AG09319 (cell line): Measurements from ENCODE around the gene PRDM13.

ENCODE experiments used
- DNase-seq: peaks from one replicate; pipeline ENCODE4 v3.0.0-alpha.2; 2010; ENCODE audit warnings: low read depth; ENCODE audit errors: extremely low read depth
- CTCF ChIP-seq: IDR thresholded peaks from 2 replicates; pipeline ENCODE4 v1.5.1; 2011; ENCODE audit warnings: low read depth, mild to moderate bottlenecking, inconsistent platforms, low read length, moderate library complexity

Gene PRDM13

GRCh38 chr6:99575544-99576227, 30.9 kb upstream of the PRDM13 start:
- TF ChIP-seq CTCF: no peak
- DNase-seq: no peak

- no peak for TF ChIP-seq CTCF
- DNase-seq: no peak
These were observed 26.9 kb upstream of the PRDM13 start for GRCh38 chr6:99579781-99580180.

GRCh38 chr6:99587792-99588191, 18.8 kb upstream of the PRDM13 start:
- no peak for TF ChIP-seq CTCF
- no peak for DNase-seq

- TF ChIP-seq CTCF: peak; percentile 53
- peak; percentile 24 for DNase-seq
These were observed 17.9 kb upstream of the PRDM13 start for GRCh38 chr6:99588618-99589289.

- TF ChIP-seq CTCF: no peak
- no peak for DNase-seq
These were observed 17.4 kb upstream of the PRDM13 start for GRCh38 chr6:99589290-99589672.

- no peak for TF ChIP-seq CTCF
- DNase-seq: no peak
These were observed 16.6 kb upstream of the PRDM13 start for GRCh38 chr6:99589907-99590493.
